GM21526 (cell line): Measurements from ENCODE around the gene TMEM181.
"Not testable (repeated sequence)": the region's sequence is repeated elsewhere in the genome, so short reads cannot be mapped to it uniquely, and the experiment has no call there.

Experiments
- ATAC-seq: cut with Tn5 transposase; IDR thresholded peaks from one replicate; pipeline ENCODE4 v1.9.1; 2021; ENCODE audit warnings: moderate library complexity; ENCODE audit not compliant: unreplicated experiment, low FRiP score

Gene TMEM181

GRCh38 chr6:158633127-158633526 is 73.2 kb downstream of the TMEM181 start:
- no peak for ATAC-seq

DNA sequence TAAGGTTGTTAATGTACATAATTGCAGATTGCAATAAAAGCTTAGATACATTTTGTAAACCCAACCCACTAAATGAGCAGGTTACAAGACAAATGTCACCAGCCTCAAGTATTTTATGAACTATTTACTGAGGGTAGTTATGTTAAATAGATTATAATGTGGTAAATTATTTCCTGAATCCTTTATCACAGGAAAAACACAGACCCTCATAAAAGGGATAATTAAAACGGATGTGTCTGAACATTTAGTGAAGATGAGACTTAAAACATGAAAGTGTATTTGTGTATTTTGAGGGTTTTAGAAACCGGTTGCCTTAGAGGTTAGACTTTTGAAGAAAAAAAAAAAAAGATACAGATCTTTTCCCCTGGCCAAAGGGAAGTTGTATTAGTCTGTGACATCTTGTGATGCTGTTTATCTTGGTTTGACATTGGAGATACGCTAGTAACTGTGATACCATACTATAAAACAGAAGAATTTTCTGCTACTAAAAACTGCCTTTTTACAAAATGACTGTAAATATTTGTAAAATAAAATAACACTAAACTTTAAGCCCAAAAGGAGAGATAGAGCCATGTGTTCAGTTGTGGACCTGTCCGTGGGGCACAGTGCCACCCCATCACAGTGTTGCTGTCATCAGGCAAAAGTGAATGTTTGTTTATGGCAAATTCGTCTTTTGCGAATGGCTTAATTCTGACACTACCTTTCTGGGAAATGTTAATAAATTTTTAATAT is 75.0 kb downstream of the TMEM181 start:
- ATAC-seq = no peak

DNA sequence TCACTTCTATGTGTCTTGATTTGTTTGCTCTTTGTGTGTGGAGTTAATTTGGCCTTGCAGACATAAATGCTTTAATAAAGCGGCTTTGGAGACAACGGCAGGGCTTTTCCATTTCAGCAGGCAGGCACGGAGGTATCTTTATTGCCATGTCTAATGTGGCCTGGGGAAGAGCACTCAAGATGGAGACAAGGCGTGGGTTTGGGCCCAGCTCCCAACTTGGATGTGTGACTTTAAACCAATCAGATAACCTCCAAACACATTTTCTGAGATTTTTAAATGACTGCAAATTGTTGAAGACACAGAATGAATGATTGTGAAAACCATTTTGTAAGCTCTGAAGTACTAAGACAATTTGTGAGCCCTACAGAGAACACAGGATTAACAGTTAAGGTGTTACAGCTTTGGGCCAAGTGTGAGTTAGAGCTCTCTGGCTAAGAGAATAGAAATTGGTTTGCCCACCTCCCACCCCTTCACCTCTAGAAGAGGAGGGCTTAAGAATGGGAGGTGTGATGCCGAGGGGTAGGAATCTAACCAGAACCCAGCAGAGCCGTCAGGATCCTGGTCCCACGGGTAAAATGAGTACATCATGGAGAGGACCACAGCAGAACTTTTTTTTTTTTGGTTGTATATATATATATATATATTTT is 75.7 kb downstream of the TMEM181 start:
- ATAC-seq = no peak

GRCh38 chr6:158636778-158637177 is 76.9 kb downstream of the TMEM181 start:
- ATAC-seq = no peak

DNA sequence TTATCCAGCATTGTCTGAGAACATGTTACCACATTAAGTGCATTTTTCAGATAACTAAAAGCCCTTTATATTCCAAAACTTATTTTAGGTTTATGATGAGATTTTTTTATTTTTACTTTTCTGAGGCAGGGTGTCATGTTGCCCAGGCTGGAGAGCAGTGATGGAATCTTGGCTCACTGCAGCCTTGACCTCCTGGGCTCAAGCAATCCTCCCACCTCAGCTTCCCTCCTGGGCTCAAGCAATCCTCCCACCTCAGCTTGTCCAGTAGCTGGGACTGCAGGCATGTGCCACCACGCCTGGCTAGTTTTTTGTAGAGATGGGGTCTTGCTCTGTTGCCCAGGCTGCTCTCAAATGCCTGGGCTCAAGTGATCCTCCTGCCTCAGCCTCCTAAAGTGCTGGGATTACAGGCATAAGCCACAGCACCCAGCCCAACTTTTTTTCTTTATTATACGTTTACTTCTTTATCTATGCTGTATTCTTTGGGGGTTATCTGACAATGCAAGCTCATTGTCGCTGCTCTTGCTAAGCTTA is 78.5 kb downstream of the TMEM181 start:
- no peak for ATAC-seq

- no peak for ATAC-seq
These were observed 79.2 kb downstream of the TMEM181 start for GRCh38 chr6:158639056-158639455.

- no peak for ATAC-seq
These were observed 80.6 kb downstream of the TMEM181 start for GRCh38 chr6:158640519-158640918.

GRCh38 chr6:158642097-158642601 is 82.3 kb downstream of the TMEM181 start:
- ATAC-seq = no peak

DNA sequence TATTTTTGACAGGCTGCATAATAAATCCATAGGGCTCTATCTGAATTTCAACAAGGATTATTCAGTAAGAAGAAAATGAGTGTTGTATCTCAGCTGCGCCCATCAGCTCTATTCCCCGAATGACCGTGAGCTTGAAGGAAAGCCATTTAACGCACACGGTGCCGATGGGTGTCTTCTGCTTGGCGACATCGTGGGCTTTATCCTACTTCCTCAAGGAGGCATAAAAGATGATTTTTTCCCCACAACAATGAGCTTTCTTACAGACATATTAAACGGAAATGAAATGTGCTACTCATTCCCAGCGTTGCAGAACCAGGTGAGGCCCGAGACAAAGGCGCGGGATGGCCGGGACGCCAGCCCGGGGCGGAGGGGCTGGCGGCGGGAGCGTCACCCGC is 83.9 kb downstream of the TMEM181 start:
- no peak for ATAC-seq

- peak; percentile 52 for ATAC-seq
These were observed 84.6 kb downstream of the TMEM181 start, which contains the start of gene DYNLT1 for GRCh38 chr6:158644231-158645063. Gene DYNLT1, minus strand, starts transcription at chr6:158644743. Its CDS starts 35 bp downstream, at chr6:158644708.

GRCh38 chr6:158645064-158646022 is 85.5 kb downstream of the TMEM181 start:
- ATAC-seq = no peak

- no peak for ATAC-seq
These were observed 86.4 kb downstream of the TMEM181 start for GRCh38 chr6:158646023-158646910.

- ATAC-seq = no peak
These were observed 87.6 kb downstream of the TMEM181 start for GRCh38 chr6:158647501-158647900.

DNA sequence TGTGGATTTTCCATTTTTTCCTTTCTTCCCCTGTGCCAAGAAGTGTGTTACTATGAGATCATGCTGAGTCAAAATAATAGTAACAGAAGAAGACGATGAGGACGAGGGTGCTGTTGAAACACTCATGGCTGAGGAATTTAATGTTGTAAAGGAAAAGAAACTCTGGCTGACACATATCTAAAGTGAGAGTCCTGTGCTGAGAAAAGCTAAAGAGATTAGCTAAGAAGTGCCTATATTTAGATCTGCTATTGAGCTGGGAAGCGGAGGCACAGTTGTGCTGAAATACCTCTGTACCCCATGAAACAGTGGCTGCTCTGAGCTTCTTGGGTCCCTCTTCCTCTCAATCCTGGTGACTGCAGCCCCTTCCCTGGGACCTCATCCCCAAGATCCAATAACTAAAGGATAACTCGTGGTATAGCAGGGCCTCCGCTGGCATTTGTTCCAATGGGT is 88.8 kb downstream of the TMEM181 start:
- ATAC-seq = peak; percentile 35

- peak; percentile 54 for ATAC-seq
These were observed 89.6 kb downstream of the TMEM181 start, which contains the start of gene SYTL3 for GRCh38 chr6:158649289-158650143. Gene SYTL3, plus strand, starts transcription at chr6:158650054. Its CDS starts 13,215 bp downstream, at chr6:158663269.

DNA sequence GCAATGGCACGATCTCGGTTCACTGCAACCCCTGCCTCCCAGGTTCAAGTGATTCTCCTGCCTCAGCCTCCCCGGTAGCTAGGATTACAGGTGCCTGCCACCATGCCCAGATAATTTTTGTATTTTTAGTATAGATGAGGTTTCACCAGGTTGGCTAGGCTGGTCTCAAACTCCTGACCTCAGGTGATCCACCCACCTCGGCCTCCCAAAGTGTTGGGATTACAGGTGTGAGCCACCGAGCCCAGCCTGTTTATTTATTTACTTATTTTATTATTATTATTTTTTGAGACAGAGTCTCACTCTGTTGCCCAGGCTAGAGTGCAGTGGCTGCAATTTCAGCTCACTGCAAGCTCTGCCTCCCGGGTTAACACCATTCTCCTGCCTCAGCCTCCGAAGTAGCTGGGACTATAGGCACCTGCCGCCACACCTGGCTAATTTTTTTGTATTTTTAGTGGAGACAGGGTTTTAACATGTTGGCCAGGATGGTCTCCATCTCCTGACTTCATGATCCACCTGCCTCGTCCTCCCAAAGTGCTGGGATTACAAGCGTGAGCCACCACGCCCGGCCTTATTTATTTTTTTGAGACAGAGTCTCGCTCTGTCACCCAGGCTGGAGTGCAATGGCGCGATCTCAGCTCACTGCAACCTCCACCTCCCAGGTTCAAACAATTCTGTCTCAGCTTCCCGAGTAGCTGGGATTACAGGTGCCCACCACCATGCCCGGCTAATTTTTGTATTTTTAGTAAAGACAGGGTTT is 92.3 kb downstream of the TMEM181 start:
- not testable (repeated sequence) for ATAC-seq
